NB4 (cell line): ENCODE measurements around the gene LMO7.

Experiments used
- DNase-seq: peaks from one replicate; pipeline ENCODE4 v3.0.0; 2010; ENCODE audit warnings: low read depth
- H3K4me3 ChIP-seq: one replicate; pipeline ENCODE4 v1.5.1; 2011; ENCODE audit warnings: mild to moderate bottlenecking, low read depth, low read length, moderate library complexity
- CTCF ChIP-seq: IDR thresholded peaks from one replicate; pipeline ENCODE4 v1.5.1; 2012; ENCODE audit warnings: low read depth, low read length
- MYC ChIP-seq: IDR thresholded peaks from 2 replicates; pipeline ENCODE4 v1.6.1; 2011; ENCODE audit warnings: low read depth, low read length
- POLR2A ChIP-seq: IDR thresholded peaks from 2 replicates; pipeline ENCODE4 v1.6.1; 2011; ENCODE audit warnings: mild to moderate bottlenecking; ENCODE audit not compliant: insufficient read length; ENCODE audit errors: extremely low read depth
- TF ChIP-seq, protein P1 (sequence below): IDR thresholded peaks from 2 replicates; pipeline ENCODE4 v1.6.1; 2011; ENCODE audit warnings: low read depth, low read length

The LMO7 gene

GRCh38 chr13:75745387-75745786, 109.3 kb downstream of the LMO7 start:
- no peak overlapping the region for H3K4me3 ChIP-seq
- TF ChIP-seq CTCF, result no peak
- TF ChIP-seq MYC, result no peak
- TF ChIP-seq POLR2A, result no peak
- TF ChIP-seq, protein P1, sequence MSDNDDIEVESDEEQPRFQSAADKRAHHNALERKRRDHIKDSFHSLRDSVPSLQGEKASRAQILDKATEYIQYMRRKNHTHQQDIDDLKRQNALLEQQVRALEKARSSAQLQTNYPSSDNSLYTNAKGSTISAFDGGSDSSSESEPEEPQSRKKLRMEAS, result no peak
- no peak for DNase-seq

DNA sequence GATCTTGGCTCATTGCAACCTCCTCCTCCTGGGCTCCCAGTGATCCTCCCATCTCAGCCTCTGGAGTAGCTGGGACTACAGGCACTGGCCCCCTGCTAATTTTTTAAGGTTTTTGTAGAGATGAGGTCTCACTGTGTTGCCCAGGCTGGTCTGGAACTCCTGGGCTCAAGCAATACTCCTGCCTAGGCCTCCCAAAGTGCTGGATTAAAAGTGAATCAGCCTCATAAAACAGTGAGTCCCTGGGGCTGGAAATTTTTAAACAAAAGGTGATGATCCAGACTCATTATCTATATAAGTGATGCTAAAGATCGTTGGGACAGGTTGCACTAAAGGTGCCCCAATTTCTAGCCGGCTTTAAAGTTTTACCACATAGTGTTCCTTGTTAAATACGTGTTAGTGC, 112.7 kb downstream of the LMO7 start:
- TF ChIP-seq POLR2A (no peak), MYC (no peak), CTCF (no peak)
- TF ChIP-seq, protein P1, result no peak
- no peak overlapping the region for H3K4me3 ChIP-seq

DNA sequence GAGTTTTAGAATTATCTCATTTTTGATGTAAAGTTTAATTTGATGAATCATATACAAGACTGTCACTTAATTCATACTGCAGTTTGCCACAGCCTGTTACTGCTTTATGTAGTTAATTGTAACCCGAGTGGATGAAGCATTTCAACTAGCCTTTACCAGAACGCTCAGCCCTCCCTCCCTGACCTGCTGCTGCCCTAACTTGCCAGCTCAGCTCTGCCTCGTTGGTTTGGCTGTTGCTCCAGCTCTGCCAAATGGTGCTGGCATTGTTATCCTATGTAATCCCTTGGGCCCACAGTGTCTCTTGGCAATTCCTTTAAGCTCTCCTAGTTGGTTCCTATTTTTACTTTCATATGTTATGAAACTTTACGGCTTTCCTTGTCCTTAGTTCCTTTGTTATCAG, 113.3 kb downstream of the LMO7 start:
- TF ChIP-seq, protein P1, result no peak
- TF ChIP-seq POLR2A, result no peak
- no peak for TF ChIP-seq MYC
- TF ChIP-seq CTCF, result no peak
- DNase-seq, result peak; percentile 38
- no peak overlapping the region for H3K4me3 ChIP-seq

More for the DNA sequence above, 112.7 kb downstream of the LMO7 start:
- no peak for DNase-seq

DNA sequence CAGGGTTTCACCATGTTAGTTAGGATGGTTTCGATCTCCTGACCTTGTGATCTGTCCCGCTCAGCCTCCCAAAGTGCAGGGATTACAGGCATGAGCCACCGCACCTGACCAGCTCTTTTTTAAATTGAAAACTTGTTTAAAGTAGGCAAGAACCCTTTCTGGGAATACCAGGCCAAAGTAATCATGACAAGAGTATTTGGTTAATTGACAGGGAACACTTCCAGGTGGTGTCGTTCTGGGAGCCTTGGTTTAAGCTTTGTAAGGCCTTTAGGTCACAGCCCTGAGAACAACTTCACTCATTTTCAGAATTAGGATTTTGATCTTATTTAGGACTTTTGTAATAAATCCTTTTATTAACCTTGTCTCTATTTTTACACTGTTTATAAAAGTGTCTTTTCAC, 115.2 kb downstream of the LMO7 start:
- no peak overlapping the region for H3K4me3 ChIP-seq
- TF ChIP-seq MYC (no peak), CTCF (no peak), POLR2A (no peak)
- TF ChIP-seq, protein P1, result no peak
- no peak for DNase-seq

DNA sequence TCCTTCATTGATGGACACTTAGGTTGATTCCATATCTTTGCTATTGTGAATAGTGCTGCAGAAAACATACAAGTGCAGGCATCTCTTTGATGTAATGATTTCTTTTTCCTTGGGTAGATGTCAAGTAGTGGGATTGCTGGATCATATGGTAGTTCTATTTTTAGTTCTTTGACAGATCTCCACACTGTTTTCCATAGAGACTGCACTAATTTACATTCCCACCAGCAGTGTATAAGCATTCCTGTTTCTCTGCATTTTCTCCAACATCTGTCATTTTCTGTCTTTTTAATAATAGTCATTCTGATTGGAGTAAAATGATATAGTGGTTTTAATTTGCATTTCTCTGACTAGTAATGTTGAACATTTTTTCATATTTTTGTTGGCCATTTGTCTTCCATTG, 116.7 kb downstream of the LMO7 start:
- no peak for TF ChIP-seq MYC
- no peak for TF ChIP-seq CTCF
- TF ChIP-seq, protein P1, result no peak
- no peak for TF ChIP-seq POLR2A
- no peak overlapping the region for H3K4me3 ChIP-seq
- no peak for DNase-seq

DNA sequence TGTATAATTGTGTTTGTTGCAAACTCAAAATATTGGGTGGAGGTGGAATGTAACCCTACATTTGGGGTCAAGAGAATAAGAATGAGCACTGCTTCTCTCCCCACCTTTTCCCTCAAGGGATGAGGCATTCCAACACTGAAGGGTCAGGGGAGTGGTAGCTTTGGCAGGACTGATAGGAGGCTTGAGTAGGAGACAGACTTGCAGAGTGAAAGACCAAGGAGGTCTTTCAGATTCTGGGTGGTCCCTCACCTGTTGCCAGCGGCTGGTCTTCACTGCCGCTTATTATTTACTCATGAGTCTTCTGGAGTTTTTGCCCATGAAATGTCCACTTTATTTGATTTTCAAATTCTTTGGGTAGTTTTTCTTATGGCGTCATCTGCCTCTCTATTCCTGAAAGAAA, 118.8 kb downstream of the LMO7 start:
- no peak overlapping the region for H3K4me3 ChIP-seq
- DNase-seq, result no peak
- TF ChIP-seq CTCF (no peak), POLR2A (no peak), MYC (no peak)
- TF ChIP-seq, protein P1, result no peak
